NCI-H345 treated with DMSO at 0.1 percent for 48 hours (cell line): ENCODE measurements around the gene ZNF569.
"Not testable (repeated sequence)": the region's sequence is repeated elsewhere in the genome, so short reads cannot be mapped to it uniquely, and the experiment has no call there.

ENCODE experiments used
- DNase-seq: peaks from one replicate; lab custom pipeline; 2025; ENCODE audit not compliant: unreplicated experiment; lab: John Stamatoyannopoulos, UW

The ZNF569 gene

DNA sequence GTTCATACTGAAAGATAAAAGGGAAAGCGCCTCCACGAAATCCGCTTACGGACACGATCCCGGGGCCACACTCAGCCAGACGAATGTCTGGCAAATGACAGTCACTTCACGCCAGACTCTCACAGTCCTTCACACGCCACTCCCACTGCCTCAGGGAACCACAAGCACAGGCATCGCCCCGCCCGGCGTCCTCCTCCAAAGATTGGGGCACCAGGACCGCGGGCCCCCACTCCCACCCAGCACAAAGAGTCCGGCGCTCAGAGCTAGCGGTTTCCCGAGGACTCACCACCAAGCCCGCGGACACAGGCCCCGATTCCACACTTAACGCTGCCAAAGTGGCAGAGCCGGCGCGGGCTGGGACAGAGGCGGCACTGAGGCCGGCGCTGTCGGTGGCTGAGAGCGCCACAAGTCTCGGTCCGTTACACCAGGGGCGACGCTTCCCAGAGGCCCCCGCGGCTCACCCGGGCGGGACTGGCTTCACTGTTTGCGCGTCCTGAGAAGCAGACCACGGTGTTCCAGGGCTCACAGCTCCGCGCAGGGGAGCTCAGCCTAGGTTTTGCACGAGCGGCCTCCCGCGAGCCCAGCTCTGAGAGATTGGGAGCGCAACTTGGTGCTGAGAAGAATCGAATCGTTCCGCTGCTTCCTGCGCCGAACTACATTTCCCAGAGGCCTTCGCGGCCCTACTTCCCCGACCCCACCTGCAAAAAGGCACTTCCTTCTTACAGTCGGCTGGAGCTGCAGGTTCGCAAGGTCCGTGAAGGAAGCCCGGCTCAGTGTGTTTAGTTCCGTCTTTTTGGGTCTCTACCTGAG lies at the start of gene ZNF569:
Gene ZNF569, minus strand, starts transcription at position 647 of the 810 bp plus-strand sequence. CDS start 22,523 bp downstream, outside the sequence.
- DNase-seq: peak; percentile 99

DNA sequence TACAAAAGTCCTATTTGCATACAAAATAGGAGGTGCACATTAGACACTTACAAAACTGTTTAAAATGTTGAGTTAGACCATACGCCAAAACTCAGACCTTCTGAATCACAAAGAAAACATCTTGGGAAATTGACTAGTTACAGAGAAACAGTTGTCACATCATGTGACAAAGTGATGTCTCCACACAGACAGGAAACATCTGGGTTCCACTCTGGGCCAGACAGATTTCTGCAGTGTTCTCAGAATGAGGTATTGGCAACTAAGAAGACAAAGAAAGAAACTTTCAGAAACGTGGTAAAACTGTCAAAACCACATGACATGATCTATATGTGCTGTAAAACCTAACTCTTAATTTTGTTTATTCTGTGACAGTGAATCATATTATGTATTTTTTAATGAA lies 46.2 kb upstream of the ZNF569 start:
- DNase-seq: no peak

DNA sequence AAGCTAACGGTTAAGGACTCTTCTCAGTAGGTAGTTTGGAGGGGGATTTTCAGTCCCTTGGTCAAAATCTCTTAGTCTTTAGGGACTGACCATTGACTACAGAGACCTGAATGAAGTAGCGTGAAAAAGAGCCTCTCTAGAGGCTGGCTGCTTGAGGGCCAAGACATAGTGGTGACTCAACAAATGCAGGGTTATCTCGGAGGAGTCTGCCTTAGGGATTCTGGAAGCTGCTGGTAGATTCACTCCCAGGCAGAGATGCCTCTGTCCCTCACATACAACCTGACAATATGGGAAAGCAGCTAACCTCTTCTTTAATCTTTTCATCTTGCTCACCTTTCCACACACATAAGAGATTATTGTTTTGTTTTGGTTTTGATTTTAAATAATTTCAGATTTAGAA lies 44.6 kb upstream of the ZNF569 start:
- no peak for DNase-seq

DNA sequence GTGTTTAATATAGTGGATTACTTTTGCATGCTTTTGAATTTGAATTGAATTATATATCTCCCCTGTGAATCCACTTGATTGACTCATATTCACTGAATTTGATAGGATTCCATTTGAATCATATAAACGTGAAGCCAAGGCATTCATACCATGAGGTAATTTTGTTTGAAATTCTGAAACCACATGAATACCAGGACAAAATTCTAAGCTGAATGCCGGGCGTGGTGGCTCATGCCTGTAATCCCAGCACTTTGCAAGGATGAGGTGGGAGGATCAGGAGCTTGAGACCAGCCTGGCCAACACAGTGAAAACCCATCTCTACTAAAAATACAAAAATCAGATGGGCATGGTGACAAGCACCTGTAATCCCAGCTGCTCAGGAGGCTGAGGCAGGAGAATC lies 43.9 kb upstream of the ZNF569 start:
- no peak for DNase-seq

- DNase-seq: no peak
These were observed 39.9 kb upstream of the ZNF569 start for GRCh38 chr19:37507167-37507464.

DNA sequence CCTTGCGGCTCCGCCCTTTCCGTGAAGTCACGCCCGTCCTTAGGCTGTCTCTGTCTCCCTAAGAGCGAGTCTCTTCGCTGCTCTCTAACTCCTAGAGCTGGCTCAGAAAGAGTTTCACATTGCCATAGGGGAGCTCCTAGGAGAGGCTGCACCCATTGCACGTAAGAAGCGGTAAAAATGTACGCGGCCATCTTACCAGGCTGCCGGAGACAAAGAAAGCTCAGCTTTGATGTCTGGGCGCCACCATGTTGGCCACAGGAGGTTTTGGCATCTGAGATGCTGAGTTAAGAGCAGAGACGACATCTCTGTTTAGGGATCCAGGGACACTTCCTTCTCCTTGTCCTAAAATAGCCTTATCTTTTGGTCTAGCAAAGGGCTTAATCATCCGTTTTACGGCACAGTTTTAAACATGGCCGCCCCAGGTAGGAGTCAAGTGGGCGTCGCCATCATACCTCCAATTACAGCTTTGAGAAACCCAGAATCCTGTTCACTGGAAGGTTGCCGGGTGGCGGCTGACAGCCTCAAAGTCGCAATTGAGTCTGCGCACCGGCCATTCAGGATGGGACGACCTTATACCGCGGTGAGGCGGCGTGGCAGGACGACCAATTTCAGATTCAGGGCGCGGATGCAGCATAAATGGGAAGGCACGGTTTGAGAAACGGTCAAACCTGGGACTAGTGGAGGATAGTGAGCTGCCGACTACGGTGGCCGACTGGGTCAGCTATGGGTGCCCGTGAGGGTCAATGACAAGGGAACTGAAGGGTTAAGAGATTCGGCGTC lies 39.3 kb upstream of the ZNF569 start, which contains the start of gene ZNF793:
Gene ZNF793, plus strand, starts transcription at position 553 of the 780 bp plus-strand sequence. CDS start 16,501 bp downstream, outside the sequence.
- peak; percentile 98 for DNase-seq

DNA sequence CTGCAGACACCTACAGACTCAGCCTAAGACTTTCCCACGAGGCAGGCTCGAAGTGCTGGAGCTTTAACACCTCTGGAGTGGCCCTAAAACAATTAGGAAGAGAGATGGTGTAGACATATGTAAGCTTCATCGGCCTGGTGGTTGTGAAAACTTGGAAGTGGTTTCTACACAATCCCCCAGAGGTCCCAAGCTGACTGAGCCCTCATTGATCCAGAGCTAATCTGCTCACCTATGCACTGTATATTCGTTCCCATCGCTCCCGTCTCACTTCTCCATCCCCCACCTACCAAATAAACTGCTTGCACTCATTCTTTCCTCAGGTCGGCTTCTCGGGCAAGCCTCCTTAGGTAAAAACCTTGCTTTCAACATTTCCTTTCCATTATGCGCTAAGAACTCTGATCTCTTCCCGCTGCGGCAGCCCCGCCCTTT lies 38.7 kb upstream of the ZNF569 start:
- no peak for DNase-seq

DNA sequence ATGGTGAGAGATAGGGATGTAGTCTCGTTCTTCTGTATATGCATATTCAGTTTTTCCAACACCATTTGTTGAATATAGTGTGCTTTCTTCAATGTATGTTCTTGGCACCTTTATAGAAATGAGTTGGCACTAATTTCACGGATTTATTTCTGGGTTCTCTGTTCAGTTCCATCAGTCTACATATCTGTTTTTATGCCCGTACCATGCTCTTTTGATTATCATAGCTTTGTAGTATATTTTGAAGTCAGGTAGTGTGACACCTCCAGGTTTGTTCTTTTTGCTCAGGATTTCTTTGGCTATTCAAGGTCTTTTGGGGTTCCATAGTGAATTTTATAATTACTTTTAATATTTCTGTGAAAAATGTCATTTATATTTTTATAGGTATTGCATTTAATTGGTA lies 25.0 kb upstream of the ZNF569 start:
- DNase-seq: no peak

DNA sequence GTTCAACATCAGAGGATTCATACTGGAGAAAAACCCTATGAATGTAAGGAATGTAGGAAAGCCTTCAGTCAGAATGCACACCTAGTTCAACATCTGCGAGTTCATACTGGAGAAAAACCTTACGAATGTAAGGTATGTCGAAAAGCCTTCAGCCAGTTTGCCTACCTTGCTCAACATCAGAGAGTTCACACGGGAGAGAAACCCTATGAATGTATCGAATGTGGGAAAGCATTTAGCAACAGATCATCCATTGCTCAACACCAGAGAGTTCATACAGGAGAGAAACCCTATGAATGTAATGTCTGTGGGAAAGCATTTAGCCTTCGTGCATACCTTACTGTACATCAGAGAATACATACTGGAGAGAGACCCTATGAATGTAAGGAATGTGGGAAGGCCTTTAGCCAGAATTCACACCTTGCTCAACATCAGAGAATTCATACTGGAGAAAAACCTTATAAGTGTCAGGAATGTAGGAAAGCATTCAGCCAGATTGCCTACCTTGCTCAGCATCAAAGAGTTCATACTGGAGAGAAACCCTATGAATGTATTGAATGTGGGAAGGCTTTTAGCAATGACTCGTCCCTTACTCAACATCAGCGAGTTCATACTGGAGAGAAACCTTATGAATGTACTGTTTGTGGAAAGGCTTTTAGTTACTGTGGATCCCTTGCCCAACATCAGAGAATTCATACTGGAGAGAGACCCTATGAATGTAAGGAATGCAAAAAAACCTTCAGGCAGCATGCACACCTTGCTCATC lies 17.3 kb upstream of the ZNF569 start:
- DNase-seq: no peak

GRCh38 chr19:37472165-37472564 lies 4.9 kb upstream of the ZNF569 start:
- no peak for DNase-seq

- DNase-seq: no peak
These were observed 3.0 kb upstream of the ZNF569 start for GRCh38 chr19:37470216-37470615.

DNA sequence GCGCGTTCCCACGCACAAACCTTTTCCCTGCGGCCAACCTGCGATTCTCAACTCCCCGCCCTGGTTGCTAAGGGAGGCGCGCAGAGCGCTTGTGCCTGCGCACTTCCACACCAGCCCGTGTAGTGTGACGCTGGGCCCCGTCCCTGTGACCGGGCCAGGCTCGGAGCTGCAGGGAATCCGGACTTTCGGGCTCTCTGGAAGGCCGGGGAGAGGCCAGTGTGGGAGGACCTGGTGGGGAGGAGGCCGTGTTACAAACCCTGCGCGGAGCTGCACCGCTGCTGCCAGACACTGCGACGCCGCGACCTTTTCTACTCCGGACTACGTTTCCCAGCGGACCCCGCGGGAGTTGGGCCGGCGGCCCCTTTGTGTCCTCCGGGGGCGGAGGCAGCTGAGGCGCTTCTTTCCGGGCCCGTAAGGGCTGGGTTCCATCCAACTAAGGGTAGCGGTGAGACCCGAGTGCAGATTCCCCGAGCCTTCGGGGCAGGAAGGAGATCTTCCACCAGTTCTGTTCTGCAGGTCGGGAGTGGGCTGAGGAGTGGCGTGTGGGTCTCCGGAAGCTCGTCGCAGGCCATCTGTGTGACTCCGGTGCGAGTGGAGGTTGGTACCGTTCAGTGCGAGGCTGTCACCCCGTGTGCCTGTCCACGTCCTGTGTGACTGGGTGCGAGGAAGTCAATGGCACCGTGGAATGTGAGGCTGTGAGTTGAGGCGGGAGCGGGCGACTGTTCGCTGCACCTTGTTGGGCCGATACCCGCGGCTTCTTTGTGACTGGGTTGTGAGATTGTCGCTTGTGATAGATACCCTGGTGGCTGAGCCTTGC lies 1.9 kb upstream of the ZNF569 start, which contains the start of gene ZNF570:
Gene ZNF570, plus strand, starts transcription at position 396 of the 817 bp plus-strand sequence. CDS start 999 bp downstream, outside the sequence.
- peak; percentile 98 for DNase-seq

DNA sequence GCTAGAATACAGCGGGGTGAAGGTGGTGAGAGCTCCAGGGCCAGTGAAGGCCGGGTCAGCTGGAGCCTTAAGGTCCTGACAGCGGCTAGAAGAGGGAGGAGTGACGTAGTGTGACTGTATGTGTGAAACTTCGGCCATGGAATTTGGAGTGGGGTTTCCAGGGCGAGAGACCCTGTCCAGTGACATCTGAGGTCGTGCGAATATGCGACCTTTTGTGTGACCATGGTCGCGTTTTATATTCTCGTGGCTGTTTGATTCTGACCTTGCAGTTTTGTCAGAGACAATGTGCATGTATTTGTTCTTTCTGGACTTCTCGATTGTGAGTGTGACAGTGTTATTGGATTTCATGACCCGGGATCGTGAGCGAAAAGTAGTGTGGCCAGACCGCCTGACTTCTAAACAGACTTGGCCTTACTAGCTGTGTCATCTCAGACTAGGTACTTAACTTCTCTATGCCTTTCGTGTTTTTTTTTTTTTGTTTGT lies 405 bp upstream of the ZNF569 start:
- peak; percentile 73 for DNase-seq

- DNase-seq: no peak
These were observed 907 bp downstream of the ZNF569 start for GRCh38 chr19:37466277-37466797.

DNA sequence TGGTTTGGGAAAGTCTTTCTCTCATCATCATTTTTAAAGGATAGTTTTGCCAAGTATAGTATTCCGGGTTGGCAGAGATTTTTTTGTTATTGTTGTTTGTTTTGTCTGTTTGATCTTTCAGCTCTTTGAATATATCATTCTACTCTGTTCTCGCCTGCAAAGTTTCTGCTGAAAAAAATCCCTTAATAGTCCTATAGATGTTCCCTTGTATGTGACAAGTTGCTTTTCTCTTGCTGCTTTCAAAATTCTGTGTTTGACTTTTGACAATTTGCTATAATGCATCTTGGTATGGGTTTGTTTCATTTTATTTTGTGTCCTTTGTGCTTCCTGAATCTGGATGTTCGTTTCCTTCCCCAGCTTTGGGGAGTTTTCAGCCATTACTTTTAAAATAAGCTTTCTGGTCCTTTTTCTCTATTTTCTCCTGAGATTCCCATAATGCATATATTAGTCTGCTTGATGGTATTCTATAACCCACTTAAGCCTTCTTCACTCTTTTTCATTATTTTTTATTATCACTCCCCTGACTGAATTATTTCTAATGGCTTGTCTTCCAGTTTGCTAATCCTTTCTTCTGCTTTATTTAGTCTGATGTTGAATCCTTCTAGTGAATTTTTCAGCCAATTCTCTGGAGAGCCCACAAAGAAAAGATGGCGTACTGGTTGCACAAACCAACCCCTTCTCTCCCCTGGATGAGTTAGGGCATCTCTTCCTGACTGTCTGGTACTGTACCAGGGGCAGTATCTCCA lies 14.6 kb downstream of the ZNF569 start:
- DNase-seq: no peak

DNA sequence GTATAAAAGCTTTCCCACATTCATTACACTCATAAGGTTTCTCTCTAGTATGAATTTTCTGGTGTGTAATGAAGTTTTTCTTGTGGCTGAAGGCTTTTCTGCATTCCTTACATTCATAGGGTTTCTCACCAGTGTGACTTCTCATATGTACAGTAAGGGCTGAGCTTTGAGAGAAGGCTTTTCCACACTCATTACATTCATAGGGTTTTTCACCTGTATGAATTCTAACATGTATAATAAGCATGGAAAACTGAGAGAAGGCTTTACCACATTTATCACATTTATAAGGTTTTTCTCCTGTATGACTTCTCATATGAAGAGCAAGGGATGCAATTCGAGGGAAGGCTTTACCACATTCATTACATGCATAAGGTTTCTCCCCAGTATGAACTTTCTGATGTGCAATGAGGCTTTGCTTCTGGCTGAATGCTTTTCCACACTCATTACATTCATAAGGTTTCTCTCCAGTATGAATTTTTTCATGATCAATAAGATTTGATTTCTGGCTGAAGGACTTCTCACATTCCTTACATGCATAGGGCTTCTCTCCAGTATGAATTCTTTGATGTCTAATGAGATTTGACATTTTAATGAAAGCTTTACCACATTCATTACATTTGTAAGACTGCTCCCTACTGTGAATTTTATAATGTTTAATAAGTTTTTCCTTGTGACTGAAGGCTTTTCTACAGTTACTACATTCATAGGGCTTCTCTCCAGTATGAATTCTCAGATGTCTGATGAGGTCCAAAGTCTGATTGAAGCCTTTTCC lies 53.7 kb downstream of the ZNF569 start:
- no peak for DNase-seq

DNA sequence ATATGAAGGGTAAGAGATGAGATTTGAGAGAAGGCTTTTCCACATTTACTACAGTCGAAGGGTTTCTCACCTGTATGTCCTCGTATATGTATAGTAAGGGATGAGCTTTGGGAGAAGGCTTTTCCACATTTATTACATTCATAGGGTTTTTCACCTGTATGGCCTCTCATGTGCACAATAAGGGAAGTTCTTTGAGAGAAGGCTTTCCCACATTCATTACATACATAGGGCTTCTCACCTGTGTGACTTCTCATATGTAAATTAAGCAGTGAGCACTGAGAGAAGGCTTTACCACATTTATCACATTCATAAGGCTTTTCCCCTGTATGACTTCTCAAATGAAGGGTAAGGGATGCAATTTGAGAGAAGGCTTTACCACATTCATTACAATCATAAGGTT lies 54.5 kb downstream of the ZNF569 start:
- no peak for DNase-seq

GRCh38 chr19:37406140-37406846 lies 61.0 kb downstream of the ZNF569 start:
- DNase-seq: not testable (repeated sequence)
